HG03571 (cell line): Measurements from ENCODE around the gene TTC21B.

Experiments
- ATAC-seq: cut with Tn5 transposase; IDR thresholded peaks from one replicate; pipeline ENCODE4 v1.9.1; 2021; ENCODE audit not compliant: unreplicated experiment

The TTC21B gene

GRCh38 chr2:165840333-165840958 is 113.1 kb downstream of the TTC21B start:
- no peak for ATAC-seq

DNA sequence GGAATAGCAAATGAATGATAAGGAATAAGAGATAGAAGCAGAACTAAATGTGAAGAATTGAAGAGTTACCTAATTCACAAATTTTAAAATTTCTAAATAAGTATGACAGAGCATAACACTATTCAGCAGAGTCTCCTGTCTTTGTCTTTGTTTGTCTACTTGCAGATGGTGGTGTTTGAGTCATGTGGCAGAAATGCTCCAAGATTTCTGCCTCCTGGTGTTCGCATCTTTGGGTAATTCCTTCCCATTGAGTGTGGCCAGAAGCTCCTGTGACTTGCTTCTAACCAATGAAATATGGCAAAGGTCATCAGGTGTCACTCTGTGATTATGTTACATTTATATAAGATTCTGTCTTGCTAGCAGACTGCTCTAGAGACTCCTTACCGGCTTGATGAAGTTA is 114.0 kb downstream of the TTC21B start:
- no peak for ATAC-seq

- ATAC-seq: no peak
Observed at GRCh38 chr2:165837122-165837521, 116.5 kb downstream of the TTC21B start.

GRCh38 chr2:165835363-165835762 is 118.2 kb downstream of the TTC21B start:
- no peak for ATAC-seq

DNA sequence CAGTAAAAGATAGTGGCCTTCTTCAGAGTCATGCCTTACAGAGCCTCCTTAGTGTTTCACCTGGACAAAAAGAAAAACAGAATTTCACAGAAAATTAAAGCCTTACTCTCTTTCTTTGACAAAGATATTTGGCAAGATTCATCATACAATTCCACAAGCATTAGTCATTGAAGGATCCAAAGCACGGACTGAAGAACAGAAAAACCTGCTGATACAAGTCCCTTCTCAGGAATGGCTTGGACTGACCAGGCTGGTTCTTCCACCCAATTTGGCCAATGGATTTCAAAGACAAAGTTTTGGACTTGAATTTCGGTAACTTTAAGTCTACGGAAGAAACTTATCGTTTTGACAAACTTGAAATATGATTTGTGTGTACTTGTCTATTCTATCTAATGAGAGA is 120.4 kb downstream of the TTC21B start:
- no peak for ATAC-seq

GRCh38 chr2:165827921-165828276 is 125.7 kb downstream of the TTC21B start:
- ATAC-seq: no peak

- ATAC-seq: peak; percentile 66
Observed at GRCh38 chr2:165827016-165827920, 126.3 kb downstream of the TTC21B start.

GRCh38 chr2:165825041-165825440 is 128.5 kb downstream of the TTC21B start:
- no peak for ATAC-seq
